ENCODE results near the gene SSH2.
A peak's percentile ranks its signal among the peaks of the same experiment; 100 is the strongest.

The SSH2 gene

GRCh38 chr17:29771546-29771945, 158.5 kb downstream of the SSH2 start:
- no peak for DNase-seq

- DNase-seq = no peak
These were observed 160.8 kb downstream of the SSH2 start for GRCh38 chr17:29769225-29769624.

- no peak for DNase-seq
These were observed 163.2 kb downstream of the SSH2 start for GRCh38 chr17:29766796-29767327.

GRCh38 chr17:29764748-29765147, 165.3 kb downstream of the SSH2 start:
- DNase-seq = no peak

GRCh38 chr17:29764217-29764616, 165.8 kb downstream of the SSH2 start:
- no peak for DNase-seq

GRCh38 chr17:29763273-29763672, 166.8 kb downstream of the SSH2 start:
- DNase-seq = no peak

- peak; percentile 96 for DNase-seq
These were observed 168.8 kb downstream of the SSH2 start for GRCh38 chr17:29761040-29761761.

GRCh38 chr17:29760279-29761039, 169.6 kb downstream of the SSH2 start:
- peak; percentile 74 for DNase-seq

- DNase-seq = no peak
These were observed 171.8 kb downstream of the SSH2 start for GRCh38 chr17:29758255-29758654.

- DNase-seq = no peak
These were observed 172.2 kb downstream of the SSH2 start for GRCh38 chr17:29757788-29758187.

- no peak for DNase-seq
These were observed 176.1 kb downstream of the SSH2 start for GRCh38 chr17:29753845-29754439.

- no peak for DNase-seq
These were observed 180.8 kb downstream of the SSH2 start for GRCh38 chr17:29749045-29749825.

GRCh38 chr17:29748400-29748799, 181.6 kb downstream of the SSH2 start:
- no peak for DNase-seq

GRCh38 chr17:29747660-29748059, 182.4 kb downstream of the SSH2 start:
- DNase-seq = no peak

- DNase-seq = no peak
These were observed 183.4 kb downstream of the SSH2 start for GRCh38 chr17:29746669-29747068.

GRCh38 chr17:29744121-29744520, 185.9 kb downstream of the SSH2 start:
- DNase-seq = no peak

- DNase-seq = no peak
These were observed 187.9 kb downstream of the SSH2 start for GRCh38 chr17:29742210-29742513.

- DNase-seq = no peak
These were observed 190.0 kb downstream of the SSH2 start for GRCh38 chr17:29740017-29740416.

GRCh38 chr17:29734640-29735039, 195.4 kb downstream of the SSH2 start:
- no peak for DNase-seq

- no peak for DNase-seq
These were observed 196.9 kb downstream of the SSH2 start for GRCh38 chr17:29733166-29733565.

- DNase-seq = no peak
These were observed 197.4 kb downstream of the SSH2 start for GRCh38 chr17:29732613-29733012.

GRCh38 chr17:29732209-29732608, 197.8 kb downstream of the SSH2 start:
- DNase-seq = no peak

- DNase-seq = no peak
These were observed 198.5 kb downstream of the SSH2 start for GRCh38 chr17:29731589-29731929.
